Stimulated activated CD4-positive, alpha-beta T cell treated with anti-CD3 and anti-CD28 coated beads, Interleukin-1b, Interleukin-23, amount 100 ng/mL, for 1 hour (primary cell): ENCODE data around the gene ARHGAP6.

Source experiments
- DNase-seq, 2 donors: peaks; one replicate each; pipeline ENCODE4 v3.0.0-alpha.2; 2020; ENCODE audit warnings: low read depth in 2 of 2

The ARHGAP6 gene

DNA sequence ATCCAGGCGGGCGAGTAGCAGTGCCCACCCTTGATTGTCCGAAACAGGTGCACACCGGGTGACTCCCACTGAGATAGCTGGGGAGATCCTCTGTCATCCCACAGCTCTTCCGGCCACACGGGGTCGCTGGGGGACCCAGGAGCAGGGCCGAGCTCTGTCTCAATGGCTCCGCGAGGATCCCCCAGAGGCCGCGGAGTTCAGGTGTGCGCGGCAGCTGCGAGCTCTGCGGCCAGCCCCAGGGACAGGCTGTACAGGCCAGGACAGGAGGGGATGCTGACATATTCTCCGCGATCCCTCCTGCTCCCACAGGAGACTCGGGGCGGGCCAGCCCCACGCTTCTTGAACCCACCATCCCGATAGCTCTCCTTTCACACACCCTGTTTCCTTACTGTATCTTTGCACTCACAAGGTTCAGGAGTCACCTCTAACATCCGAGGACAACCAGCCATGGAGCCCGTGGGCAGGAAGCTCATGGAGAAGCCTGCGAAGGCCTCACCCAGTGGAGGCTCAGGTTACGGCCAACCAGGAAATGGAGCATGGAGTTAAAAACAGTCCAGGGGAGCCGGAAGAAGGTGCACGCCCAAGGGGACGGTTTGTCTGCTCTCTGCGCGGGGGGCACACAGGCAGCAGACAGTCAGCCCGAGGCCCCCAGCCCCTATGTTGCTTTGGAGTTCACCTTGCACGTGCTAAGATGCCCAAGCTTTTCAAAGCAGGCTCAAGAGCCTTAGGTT lies 450.4 kb downstream of the ARHGAP6 start:
- no peak for DNase-seq

DNA sequence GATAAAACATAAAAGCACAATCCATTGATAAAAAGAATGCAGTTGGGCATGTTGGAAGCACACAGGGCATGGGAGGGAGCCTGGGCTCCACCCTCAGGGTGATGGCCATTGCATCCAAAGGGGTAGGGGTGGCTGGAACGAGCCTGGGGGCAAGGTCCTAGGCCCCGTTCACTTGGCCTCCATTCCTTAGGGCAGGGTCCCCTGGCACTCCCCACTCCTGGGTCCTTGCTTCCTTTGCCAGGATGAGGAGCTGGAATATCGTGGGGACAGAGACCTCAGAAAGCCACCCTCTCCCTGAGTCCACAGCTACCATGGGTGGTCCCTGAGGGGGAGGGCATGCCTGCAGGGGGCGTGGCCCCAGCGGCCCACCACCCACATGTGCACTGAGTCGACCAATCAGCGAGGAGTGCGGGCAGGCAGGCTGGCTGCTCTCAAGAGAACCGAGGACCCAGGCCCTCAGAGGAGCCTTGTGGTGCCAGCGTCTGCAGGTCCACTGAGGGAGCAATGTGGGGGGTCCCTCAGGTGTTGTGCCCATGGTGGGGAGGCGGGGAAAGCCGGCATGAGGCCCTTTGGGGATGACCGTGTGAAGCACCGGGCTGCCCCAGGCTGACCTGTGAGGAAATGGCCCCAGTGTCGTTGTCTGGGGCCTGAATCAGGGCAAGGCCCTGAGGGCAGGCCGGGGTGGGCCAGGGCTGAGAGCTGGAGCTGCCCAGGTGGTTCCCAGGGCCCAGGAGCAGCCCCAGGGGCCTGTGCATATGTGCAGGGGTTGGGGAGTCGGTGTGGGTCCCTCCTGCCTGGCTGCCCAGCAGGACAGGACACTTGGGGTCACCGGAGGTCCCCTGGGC lies 451.2 kb downstream of the ARHGAP6 start:
- no peak for DNase-seq

DNA sequence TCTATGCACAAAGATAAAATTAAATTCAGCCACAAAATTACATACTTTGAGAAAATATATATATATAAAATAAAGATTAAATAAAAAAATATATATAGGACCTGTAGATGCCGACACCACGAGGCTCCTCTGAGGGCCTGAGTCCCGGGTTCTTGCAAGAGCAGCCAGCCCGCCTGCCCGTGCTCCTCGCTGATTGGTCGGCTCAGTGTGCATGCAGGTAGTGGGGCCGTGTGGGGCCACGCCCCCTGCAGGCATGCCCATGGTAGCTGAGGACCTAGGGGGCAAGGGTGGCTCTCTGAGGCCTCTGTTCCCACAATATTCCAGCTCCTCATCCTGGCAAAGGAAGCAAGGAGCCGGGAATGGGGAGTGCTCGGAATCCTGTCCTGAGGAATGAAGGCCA lies 453.0 kb downstream of the ARHGAP6 start:
- no peak for DNase-seq

DNA sequence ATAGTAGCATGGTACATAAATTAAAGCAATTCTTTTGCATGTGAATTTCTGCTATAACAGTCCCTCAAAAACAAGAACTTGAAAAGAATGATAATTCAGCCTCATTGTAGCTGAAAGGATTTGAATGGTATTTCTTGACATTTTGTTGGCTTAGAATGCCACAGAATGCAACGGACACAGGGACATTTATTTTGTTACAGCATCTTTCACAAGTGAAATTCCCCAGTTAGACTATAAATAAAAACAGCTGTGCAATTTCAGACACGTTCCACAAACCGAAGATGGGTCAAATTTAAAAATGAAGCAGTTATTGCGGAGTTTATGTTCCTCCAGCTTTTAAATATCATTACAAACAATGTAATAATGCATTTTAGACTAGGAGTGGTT lies 455.3 kb downstream of the ARHGAP6 start:
- no peak for DNase-seq

DNA sequence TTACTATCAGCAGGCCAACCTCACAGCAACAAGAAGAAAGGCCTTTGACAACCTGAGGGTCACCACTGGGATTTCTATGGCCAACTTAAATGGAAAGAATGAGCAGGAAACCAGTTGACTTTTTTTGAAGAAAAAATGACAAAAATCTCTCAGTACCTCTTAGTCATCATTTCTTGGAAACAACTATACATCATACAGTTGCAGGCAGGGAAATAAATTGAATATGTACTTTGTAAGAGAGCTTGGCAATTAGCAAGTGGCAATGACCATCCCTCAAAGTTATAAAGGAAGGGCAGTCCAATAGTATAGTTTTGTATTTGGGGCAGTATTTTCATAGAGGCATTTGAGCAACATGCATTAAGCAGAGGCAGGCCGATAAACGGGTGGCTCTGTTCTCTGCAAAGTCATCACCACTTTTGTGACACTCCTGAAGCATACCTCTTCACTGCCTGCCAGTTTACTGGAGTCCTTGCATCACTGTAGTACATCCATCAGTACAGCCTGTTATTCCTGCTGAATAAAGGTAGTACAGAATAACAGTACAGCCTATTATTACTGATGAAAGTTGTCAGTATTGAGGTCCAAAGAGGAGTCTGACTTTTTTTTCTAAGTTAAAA lies 455.8 kb downstream of the ARHGAP6 start:
- DNase-seq: no peak

DNA sequence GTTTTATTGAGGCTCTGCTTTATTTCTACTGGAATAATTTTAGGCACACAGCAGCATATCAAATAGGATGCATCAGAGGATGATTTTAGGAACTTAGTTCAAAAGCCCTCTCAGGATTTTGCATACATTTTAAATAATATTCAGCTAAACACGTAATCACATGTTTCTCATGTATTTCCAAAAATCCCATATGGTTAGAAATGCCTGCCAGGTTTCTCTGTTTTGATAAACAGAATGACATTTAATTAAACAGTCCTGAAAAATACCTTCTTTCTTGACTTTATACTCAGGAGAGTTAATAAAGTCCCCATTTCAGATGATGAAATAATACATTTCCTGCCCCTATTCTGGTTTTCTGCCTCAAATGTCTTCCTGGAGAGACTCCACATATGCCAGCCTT lies 459.0 kb downstream of the ARHGAP6 start:
- DNase-seq: no peak

DNA sequence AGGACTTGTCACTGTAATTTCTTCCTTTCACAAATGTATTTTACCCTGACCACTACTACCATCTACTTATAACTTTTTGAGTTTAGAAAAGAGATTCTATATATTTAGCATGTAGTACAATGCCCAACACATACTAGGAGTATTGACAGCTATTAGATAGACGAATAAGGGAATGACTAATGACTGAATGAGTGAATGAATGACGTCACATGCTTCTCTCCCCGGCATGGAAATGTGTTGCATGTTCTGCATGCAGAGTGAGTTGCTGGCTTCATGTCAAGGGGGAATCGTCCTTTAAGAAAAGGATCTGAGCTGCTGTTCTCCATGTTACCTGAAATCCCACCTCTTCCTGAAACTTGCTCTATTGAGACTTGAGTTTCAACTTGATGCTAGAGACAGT lies 459.9 kb downstream of the ARHGAP6 start:
- DNase-seq: no peak

DNA sequence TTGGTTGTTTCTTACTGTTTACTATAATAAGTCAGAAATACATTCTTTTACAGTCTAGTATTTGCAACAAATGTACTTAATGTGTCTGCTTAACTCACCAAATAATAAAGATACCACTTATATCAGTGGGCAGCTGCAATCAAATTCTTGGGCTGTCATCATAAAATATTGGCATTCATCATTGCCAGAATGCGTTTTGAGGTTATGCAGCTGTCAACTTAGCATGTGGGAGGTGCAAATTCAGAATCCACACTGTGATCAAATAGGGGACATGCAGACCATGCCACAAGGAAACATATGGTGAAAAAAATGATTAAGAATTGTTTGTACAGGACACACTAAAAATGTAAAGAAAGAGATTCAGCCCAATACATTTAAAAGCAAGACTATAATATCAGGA lies 468.0 kb downstream of the ARHGAP6 start:
- DNase-seq: no peak

DNA sequence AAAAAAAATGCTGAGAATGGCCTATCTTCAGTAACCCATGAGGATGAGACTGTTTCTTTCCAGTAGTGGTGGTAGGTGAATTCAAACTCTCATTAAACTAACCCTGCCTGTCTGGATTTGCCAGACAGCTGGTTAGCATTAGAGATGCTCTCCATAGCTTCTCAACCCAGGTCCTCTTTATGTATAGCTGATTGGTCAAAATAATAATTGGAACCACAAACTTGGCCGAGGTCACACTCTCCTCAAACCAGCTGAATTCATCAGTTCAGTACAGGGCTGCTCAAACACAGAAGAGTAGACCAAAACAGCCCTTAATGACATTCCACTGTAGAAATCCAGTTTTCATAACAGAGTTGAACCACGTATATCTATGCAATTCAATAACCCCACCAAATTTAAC lies 469.2 kb downstream of the ARHGAP6 start:
- no peak for DNase-seq

DNA sequence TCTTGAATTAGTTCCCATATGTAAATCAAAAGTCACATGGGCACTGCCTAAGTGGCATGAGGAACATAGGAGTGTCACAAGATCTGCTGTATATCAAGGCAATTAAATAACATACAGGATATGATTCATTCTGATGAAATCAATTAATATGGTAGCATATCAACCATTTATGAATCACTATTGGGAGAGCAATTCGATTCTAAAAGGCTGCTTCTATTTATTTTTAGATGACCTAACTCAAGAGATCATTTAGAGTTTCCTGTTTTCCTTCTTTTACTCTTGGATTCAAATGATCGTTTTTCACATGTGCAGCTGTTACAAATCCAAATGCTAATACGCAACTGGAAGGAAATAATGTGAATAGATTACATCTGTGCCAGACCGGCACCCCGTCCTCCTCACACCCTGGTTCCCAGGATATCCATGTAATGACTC lies 472.7 kb downstream of the ARHGAP6 start:
- DNase-seq: no peak

DNA sequence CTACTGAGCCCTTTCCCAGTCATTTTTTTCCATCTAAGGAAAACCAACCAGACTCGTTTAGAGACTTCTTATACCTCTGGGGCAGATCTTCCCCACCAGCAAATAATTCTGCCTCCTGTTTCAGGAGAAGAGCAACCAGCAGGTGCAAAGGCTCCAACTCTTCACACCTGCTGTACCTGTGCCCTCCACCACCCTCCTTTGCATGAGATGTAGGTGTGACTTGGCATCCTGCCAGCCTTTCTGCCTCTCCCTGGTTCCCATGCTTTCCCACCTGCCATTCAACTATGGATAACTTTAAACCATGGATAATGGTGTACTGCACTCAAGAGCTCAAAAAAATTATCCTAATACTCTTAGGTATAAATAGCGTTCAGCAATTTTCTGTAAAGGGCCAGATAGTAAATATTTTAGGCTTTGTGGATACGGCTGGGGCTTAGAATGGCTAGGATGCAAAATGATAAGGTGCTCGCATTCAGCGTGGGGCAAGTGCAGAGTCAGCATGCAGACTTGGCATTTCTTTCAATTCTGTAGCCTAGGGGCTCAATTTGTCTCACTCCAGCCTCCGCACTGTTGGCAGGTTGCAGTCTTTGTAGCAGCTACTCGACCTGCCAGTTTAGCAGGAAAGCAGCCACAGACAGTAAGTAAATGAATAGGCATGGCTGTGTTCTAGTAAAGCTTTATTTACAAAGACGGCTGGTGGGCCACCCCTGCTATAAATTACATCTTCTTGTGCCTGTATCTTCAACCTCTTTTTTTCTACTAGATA lies 474.8 kb downstream of the ARHGAP6 start:
- DNase-seq: no peak

DNA sequence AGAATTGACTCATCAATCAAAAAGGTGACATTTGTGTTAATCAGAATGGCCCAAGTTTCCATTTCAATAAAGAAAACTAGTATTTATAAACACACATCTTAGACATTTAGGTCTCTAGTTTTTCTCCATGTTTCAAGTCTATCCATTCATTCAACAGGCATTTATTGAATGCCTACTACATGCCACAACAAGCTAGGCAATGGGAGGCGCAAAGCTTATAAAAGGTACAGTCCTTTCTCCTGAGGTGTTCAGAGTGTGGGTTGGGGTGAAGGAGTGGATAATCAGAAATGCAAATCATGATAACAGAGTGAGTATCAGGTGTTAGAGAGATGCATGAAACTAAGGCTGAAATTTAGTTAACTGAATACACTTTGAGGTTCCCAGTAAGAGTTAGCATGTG lies 476.6 kb downstream of the ARHGAP6 start:
- DNase-seq: no peak

DNA sequence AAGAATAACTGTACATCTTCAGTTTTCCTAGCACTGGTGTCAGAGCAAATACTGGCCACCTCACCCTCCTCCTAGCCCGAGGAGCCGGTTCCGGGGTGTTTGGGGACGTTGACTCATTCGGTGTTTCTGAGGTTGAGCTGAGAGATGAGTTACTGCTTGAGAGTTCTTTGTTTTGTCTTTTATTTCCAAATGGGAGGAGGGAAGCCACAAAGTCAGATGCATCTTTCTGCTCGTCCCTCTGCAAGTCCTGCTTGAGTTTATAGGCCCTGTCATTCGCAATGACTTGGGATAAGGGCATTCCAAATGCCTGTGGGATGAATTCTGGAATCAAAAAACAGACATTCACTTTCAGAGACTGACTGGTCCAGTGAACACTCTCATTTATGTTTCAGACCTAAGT lies 477.1 kb downstream of the ARHGAP6 start:
- DNase-seq: no peak

DNA sequence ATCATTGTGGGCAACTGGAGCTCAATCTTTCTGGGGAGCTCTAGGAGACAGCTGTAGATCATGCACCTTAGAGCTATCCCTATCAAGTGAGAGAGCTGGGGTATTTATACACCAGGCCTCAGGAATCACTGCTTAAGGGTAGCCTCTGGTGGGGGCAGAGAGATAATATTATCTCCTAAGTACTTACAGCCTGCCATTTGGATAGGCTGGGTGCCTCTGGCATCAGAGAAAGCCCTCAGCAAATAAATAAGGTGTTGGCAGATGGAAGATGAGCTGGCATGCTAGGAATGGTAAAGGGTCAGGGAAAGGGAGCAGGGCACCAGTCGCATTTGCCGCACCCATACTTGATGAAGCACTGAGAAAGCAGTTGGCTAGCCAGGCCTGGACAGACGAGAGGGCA lies 478.7 kb downstream of the ARHGAP6 start:
- DNase-seq: no peak

DNA sequence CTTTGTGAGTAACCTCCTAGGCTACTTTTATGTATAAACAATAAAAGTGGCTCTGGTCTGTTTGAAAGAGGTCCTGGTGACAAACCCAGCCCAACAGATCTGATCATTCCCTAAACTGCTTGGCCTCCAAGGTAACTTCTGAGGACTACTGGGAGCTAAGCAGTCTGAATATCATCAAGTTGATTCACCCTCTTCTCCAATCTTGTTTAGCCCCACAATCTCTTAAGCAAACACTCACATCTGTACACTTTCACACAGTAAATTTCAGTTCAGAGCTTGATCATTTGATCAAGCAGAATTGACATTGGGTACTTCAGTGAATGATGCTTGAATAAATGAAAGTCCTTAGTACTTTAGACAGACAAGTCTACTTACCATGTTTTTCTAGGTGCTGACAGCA lies 479.9 kb downstream of the ARHGAP6 start:
- DNase-seq: no peak

DNA sequence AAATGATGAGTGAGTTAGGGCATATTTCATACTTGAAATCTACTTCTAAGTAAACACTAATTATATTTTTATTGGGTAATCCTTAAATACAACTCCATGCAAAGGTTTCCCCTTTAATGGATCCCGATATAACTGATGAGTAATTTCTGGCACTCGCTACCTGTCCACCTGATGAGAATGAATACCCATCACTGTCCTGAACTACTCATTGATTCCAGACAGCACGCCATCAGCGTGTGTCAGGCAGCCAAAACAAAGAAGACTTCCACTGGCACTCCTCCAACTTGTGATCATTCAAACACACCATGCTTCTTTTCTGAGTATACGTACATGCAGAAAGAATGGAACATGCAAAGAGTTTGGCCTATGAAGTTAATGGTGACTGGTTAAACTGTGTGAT lies 485.1 kb downstream of the ARHGAP6 start:
- DNase-seq: no peak

DNA sequence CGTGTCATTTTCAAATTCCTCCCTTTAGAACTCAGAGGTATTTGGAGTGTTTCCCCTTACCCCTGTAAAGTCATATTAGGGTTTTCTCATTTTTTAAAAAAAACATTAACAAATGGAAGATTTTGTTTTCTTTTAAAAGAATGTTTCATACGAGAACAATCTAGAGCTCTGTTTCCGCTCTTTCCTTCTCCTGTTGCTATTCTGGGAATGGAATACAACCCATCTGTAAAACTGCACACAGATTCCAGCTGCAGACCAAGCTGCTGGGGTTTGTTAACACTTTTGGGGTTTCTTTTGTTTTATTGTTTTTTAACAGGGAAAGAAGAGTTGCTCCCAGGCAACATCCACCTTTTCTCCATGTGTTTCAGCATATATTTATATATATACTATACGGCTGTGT lies 493.3 kb downstream of the ARHGAP6 start:
- DNase-seq: no peak

DNA sequence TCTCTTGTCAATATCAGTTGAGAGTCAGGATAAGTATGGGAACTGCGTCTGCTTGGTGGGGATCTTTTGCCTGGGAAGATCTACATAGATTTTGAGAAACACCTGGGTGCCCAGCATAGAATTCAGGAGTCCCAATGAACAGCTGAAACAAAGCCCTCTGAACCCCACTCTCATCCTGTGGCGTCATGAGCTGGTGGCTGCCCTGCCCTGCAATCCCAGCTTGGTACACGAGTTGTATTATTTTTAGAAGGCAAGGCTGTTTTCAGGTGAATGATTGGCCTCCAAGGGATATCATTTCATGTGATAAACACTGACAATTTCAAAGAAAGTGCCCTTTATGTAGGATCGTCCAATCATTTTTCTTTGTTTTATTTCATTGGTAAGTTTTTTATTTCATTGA lies 493.8 kb downstream of the ARHGAP6 start:
- DNase-seq: no peak

DNA sequence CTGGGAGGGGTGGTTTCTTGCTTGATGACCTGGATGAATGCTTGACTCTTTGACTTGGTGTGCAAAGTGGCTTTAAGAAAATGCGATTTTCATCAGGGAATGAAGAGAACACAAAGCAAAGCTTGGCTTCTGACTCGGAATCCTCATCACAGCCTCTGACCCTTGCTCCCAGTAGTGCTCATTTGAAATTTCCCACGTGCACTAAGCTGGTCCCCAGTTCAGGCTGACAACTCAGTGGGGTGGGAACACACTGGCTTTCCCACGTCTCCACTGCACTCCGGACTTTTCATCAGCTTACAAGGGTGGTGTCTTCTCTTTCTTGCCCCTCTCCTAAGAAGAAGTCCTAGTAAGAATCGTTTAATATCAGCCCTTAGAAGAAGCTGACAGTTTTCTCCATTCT lies 501.3 kb downstream of the ARHGAP6 start:
- no peak for DNase-seq

DNA sequence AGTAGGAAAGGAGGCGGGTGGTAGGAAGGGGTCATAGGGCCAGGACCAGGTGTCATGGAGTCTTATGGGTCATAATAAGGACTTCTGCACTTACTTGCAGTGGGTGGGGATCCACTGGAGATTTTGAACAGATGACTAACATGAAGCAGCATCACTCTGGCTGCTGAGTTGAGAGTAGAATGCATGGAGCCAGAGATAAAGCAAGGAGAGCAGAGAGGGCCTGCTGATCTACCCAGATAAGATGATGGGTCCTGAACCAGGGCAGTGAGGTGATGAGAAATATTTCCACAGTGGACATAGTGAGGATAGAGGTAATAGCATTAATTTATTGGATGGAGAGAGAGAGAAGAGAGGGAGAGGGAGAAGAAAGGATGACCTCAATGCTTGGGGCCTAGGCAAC lies 506.6 kb downstream of the ARHGAP6 start:
- no peak for DNase-seq

DNA sequence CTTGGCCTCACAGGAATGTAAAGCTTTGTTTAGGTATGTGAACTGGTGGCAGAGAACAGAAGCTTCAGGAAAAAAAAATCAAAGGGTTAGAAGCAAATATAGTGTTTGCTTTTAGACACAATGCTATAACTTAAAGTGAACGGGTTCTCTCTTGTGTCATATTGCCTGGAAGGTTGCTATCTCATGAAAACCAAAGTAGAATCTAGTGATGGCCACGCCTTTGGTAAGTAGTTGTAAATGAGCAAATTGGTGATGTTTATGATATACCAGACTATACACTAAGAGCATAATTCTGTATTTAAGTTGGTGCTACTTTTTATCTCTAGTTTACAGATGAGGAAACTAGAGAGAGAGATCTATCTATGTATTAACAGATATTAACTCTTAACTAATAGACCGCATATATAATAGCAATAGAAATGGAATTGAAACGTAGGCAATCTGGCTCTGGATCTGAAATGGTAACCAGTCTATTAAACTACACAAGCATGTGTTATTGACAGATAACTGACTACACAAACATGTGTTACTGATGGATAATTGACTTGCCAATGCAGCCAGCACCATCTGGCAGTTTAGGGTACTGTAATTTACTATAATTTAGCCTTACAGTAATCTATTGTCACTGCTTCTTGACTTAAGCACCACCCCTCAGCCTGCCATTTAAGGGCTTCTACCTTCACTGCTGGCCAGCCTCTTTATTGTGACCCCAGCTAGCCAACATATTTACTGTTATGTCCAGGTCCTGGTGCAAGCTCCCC lies 513.7 kb downstream of the ARHGAP6 start:
- DNase-seq: no peak
